ENCODE data around the gene SUMF2.

GRCh38 chr7:56062382-56062781, 1.7 kb upstream of the SUMF2 start:
- TF ChIP-seq CTCF (IDR thresholded peaks at IDR 0.05 in 2 of 3, conservative IDR thresholded peaks at IDR 0.05 in 1 of 3; ENCODE audit: borderline replicate concordance in 1 of 3, insufficient read depth in 1 of 3, low read depth in 2 of 3, low read length in 2 of 3) (no peak), ATF3 (IDR thresholded peaks at IDR 0.05) (no peak), EZH2 (IDR thresholded peaks at IDR 0.05) (no peak)
